ENCODE measurements around the gene VAV2. TPM values are rescaled to one million over a fixed set of nuclear protein-coding genes. Genes with fewer than 3 reads are reported as not detected.

The VAV2 gene
- polyA plus RNA-seq, 2 of the 4 experiments (the other 2 are of a cell fraction), result 9.8 to 21.4 TPM

DNA sequence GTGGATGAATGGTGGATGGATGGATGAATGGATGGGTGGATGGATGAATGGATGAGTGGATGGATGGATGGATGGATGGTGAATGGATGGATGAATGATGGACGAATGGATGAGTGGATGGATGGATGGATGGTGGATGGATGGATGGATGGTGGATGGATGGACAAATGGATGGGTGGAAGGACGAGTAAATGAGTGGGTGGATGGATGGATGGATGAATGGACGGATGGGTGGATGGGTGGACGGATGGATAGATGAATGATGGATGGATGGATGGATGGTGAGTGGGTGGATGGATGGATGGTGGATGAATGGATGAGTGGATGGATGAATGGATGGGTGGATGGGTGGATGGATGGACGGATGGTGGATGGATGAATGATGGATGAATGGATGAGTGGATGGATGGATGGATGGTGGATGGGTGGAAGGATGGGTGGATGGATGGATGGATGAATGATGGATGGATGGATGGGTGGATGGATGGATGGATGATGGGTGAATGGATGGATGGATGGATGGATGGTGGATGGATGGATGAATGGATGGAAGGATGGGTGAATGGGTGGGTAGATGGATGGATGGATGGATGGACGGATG lies 58.6 kb downstream of the VAV2 start:
- Histone ChIP-seq H3K4me3 (no peak overlapping the region), H3K9me3 (no peaks in the 10 kb centered on the region), H3K27ac (no peak overlapping the region), H3K4me1 (peaks cover 10% of the 10 kb centered on the region; the same call in 1 of the 3 replicates), H3K4me2 (no peak overlapping the region)
- FAIRE-seq, result no peak
- CTCF ChIA-PET, result interaction anchor here (1.5 kb wide), 1 partner anchor 152 kb away, joined by 3 read pairs; no protein-coding TSS in a partner anchor
- ATAC-seq, result no peak
- WGBS (ENCODE audit: missing lambda C conversion rate), result 73% methylated on average over 6 of the region's 6 CpGs
- TF ChIP-seq HEYL (CRISPR knock-in tag; IDR thresholded peaks at IDR 0.05) (no peak), RFX5 (IDR thresholded peaks at IDR 0.05) (no peak), GATA3 (IDR thresholded peaks at IDR 0.05; ENCODE audit: borderline replicate concordance) (no peak), MYC (IDR thresholded peaks at IDR 0.05; ENCODE audit: borderline replicate concordance, low read length) (no peak), ESRRA (IDR thresholded peaks at IDR 0.05; ENCODE audit: borderline replicate concordance, low read length) (no peak), TP53 (CRISPR knock-in tag; IDR thresholded peaks at IDR 0.05) (no peak), SMC3 (IDR thresholded peaks at IDR 0.05) (no peak), BCL3 (IDR thresholded peaks at IDR 0.05) (no peak), RCOR1 (IDR thresholded peaks at IDR 0.05; ENCODE audit: low read depth, low read length) (no peak)
- POLR2A ChIA-PET, result no interaction called here
- no peak for DNase-seq (ENCODE audit: low read depth in 1 of 2, low spot score in 1 of 2)

- peaks cover 10% of the 10 kb centered on the region; the same call in 1 of the 3 replicates for H3K4me1 ChIP-seq
- CTCF ChIA-PET, result interaction anchor here (1.4 kb wide), 1 partner anchor 128 kb away, joined by 3 read pairs; no protein-coding TSS in a partner anchor
Measured at GRCh38 chr9:133932633-133933032, 59.5 kb downstream of the VAV2 start.

GRCh38 chr9:133932181-133932580 lies 59.9 kb downstream of the VAV2 start:
- no peak overlapping the region for H3K27ac ChIP-seq
- FAIRE-seq (no peak), ATAC-seq (no peak), DNase-seq (ENCODE audit: low read depth in 1 of 2, low spot score in 1 of 2) (no peak)
- H3K4me2 ChIP-seq, result no peak overlapping the region
- H3K9me3 ChIP-seq, result no peaks in the 10 kb centered on the region
- ChIA-PET CTCF (interaction anchor here (1.4 kb wide), 1 partner anchor 127 kb away, joined by 3 read pairs; no protein-coding TSS in a partner anchor), POLR2A (no interaction called here)
- no peak overlapping the region for H3K4me3 ChIP-seq
- no peak for TF ChIP-seq ESRRA (IDR thresholded peaks at IDR 0.05; ENCODE audit: borderline replicate concordance, low read length)
- no peak for TF ChIP-seq ZNF302 (CRISPR knock-in tag; IDR thresholded peaks at IDR 0.05)
- WGBS (ENCODE audit: missing lambda C conversion rate), result 94% methylated on average over 15 of the region's 15 CpGs
- H3K4me1 ChIP-seq, result peaks cover 10% of the 10 kb centered on the region; the same call in 1 of the 3 replicates

More at GRCh38 chr9:133932633-133933032, 59.5 kb downstream of the VAV2 start:
- DNase-seq (ENCODE audit: low read depth in 1 of 2, low spot score in 1 of 2) (no peak), FAIRE-seq (no peak), ATAC-seq (no peak)
- H3K4me3 ChIP-seq, result no peak overlapping the region
- whole genome bisulfite sequencing (ENCODE audit: missing lambda C conversion rate), result 91% methylated on average over 5 of the region's 9 CpGs
- H3K4me2 ChIP-seq, result no peak overlapping the region
- H3K27ac ChIP-seq, result no peak overlapping the region
- no peaks in the 10 kb centered on the region for H3K9me3 ChIP-seq
- POLR2A ChIA-PET, result no interaction called here
- TF ChIP-seq MAZ (IDR thresholded peaks at IDR 0.05; ENCODE audit: borderline replicate concordance, low read depth, low read length), result no peak
- no peak for TF ChIP-seq ESRRA (IDR thresholded peaks at IDR 0.05; ENCODE audit: borderline replicate concordance, low read length)

DNA sequence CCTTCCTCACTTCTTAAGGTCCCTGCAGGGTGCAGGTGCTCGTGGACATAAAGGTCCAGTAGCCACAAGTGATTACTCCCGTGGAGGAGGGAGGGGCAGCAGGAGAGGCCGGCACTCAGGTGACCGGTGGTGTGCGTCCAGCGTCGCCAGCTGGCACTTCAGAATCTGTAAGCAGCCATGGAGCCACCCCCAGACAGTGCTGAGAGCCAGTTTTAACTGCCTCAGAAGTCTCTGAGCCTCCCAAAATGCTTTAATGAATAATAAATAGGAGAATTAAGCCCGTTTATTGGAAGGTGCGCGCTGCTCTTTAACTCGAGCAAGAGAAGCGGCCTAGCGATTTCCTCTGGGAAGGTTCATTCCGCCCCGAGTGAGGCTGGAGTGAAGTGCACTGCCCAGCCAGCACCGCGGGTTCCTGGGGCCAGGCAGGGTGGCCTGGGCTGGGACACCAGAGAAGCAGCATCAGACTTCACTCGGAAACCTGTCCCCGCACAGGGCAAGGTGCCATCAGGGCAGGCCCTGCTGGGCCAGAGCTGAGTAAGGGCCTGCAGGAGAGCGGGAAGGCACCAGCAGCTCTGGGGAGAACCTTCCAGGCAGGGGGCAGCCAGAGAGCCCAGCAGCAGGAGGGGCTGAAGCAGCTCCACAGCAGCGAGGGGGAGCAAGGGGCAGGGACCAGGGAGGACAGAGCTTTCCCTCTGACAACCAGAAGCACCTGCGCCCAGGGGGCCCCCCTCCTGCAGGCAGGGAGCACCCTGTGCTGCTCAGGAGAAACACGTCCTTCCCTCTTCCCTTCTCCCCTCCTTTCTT lies 61.2 kb downstream of the VAV2 start:
- H3K4me1 ChIP-seq, result peaks cover 2% of the 10 kb centered on the region; the same call in 1 of the 3 replicates
- H3K27ac ChIP-seq, result no peak overlapping the region
- no peaks in the 10 kb centered on the region for H3K9me3 ChIP-seq
- WGBS (ENCODE audit: missing lambda C conversion rate), result 81% methylated on average over 22 of the region's 23 CpGs
- no peak for TF ChIP-seq BCL3 (IDR thresholded peaks at IDR 0.05)
- no peak for TF ChIP-seq POLR2AphosphoS2 (conservative IDR thresholded peaks at IDR 0.05; ENCODE audit: low read length)
- no peak for TF ChIP-seq FOXS1 (CRISPR knock-in tag; IDR thresholded peaks at IDR 0.05)
- TF ChIP-seq NFE2L2 (conservative IDR thresholded peaks at IDR 0.05; ENCODE audit: low read length), result no peak
- TF ChIP-seq, protein P1, sequence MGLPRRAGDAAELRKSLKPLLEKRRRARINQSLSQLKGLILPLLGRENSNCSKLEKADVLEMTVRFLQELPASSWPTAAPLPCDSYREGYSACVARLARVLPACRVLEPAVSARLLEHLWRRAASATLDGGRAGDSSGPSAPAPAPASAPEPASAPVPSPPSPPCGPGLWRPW (IDR thresholded peaks at IDR 0.05), result no peak
- no peak for TF ChIP-seq TFCP2L1 (CRISPR knock-in tag; IDR thresholded peaks at IDR 0.05)
- no peak for TF ChIP-seq FOSB (CRISPR knock-in tag; IDR thresholded peaks at IDR 0.05)
- no peak for TF ChIP-seq NPAS2 (CRISPR knock-in tag; IDR thresholded peaks at IDR 0.05; ENCODE audit: borderline replicate concordance)
- POLR2A ChIA-PET, result no interaction called here
- FAIRE-seq (no peak), ATAC-seq (peak in 1 of 2 experiments; percentile 11; a peak in 1 of 6 replicates), DNase-seq (ENCODE audit: low read depth in 1 of 2, low spot score in 1 of 2) (no peak)
- H3K4me2 ChIP-seq, result no peak overlapping the region
- CTCF ChIA-PET, result interaction anchor here (1.3 to 1.4 kb wide), 2 partner anchors 63 to 126 kb away, joined by 3 read pairs; no protein-coding TSS in a partner anchor
- no peak overlapping the region for H3K4me3 ChIP-seq

Measured in A549 (cell line).